Adrenal gland (tissue), 5 donors: ENCODE measurements around the gene DIP2A.

ENCODE experiments used
- POLR2A ChIP-seq, 2 donors: fragments of 450-650 bp; IDR thresholded peaks; one replicate each; pipeline ENCODE4 v1.6.1; 2017; ENCODE audit warnings: antibody characterized with exemption in 2 of 2, mild to moderate bottlenecking in 2 of 2, moderate library complexity in 1 of 2
- TF ChIP-seq, protein P1 (sequence below), 6 experiments: fragments of 450-650 bp in 4 of 6; fragments of 200-600 bp in 2 of 6; sonication (generic) in 1 of 6; IDR thresholded peaks; 1 replicate in 5 of 6; 2 replicates in 1 of 6; pipeline versions ENCODE4 v1.5.1 to v1.8.0; 2016 to 2021; ENCODE audit warnings: antibody characterized with exemption in 6 of 6, mild to moderate bottlenecking in 2 of 6, moderate library complexity in 1 of 6
- donor health status: DM: no; HTN: no; CAD: no.

DNA sequence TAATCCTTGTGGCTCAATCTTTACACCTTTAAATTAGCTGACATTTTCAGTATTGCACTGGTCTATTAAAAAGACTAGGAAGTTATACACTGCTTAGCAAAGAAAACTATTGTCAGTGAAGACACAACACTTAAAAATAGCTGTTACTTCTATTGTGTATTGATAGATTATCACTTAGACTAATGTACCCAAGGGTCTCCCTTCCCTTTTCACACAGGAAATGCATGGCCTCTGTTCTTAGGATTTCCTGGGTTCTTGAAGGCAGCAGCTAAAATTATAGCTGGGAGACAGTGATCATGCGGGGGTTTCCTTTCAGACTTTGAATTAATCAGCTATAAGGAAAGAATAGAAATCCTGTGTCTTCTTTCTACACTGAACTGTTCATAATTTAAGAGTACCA, 12.8 kb downstream of the DIP2A start:
- TF ChIP-seq, protein P1, sequence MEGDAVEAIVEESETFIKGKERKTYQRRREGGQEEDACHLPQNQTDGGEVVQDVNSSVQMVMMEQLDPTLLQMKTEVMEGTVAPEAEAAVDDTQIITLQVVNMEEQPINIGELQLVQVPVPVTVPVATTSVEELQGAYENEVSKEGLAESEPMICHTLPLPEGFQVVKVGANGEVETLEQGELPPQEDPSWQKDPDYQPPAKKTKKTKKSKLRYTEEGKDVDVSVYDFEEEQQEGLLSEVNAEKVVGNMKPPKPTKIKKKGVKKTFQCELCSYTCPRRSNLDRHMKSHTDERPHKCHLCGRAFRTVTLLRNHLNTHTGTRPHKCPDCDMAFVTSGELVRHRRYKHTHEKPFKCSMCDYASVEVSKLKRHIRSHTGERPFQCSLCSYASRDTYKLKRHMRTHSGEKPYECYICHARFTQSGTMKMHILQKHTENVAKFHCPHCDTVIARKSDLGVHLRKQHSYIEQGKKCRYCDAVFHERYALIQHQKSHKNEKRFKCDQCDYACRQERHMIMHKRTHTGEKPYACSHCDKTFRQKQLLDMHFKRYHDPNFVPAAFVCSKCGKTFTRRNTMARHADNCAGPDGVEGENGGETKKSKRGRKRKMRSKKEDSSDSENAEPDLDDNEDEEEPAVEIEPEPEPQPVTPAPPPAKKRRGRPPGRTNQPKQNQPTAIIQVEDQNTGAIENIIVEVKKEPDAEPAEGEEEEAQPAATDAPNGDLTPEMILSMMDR (IDR thresholded peaks at IDR 0.05) = no peak
- no peak for TF ChIP-seq POLR2A (IDR thresholded peaks at IDR 0.05)
